DMS79 treated with DMSO at 0.1 percent for 48 hours (cell line): ENCODE data around the gene CTNNA2.
A peak's percentile ranks its signal among the peaks of the same experiment; 100 is the strongest.
"Not testable (repeated sequence)": the region's sequence is repeated elsewhere in the genome, so short reads cannot be mapped to it uniquely, and the experiment has no call there.

Source experiments
- DNase-seq: peaks from one replicate; lab custom pipeline; 2025; lab: John Stamatoyannopoulos, UW

Gene CTNNA2

GRCh38 chr2:80149991-80150390 is 637.1 kb downstream of the CTNNA2 start:
- no peak for DNase-seq

- DNase-seq, result no peak
Observed at GRCh38 chr2:80151248-80151647, 638.4 kb downstream of the CTNNA2 start.

GRCh38 chr2:80151651-80152050 is 638.8 kb downstream of the CTNNA2 start:
- no peak for DNase-seq

GRCh38 chr2:80153151-80153550 is 640.3 kb downstream of the CTNNA2 start:
- DNase-seq, result no peak

- DNase-seq, result no peak
Observed at GRCh38 chr2:80153768-80154167, 640.9 kb downstream of the CTNNA2 start.

GRCh38 chr2:80154231-80154915 is 641.5 kb downstream of the CTNNA2 start:
- DNase-seq, result no peak

- DNase-seq, result no peak
Observed at GRCh38 chr2:80164375-80164774, 651.5 kb downstream of the CTNNA2 start.

GRCh38 chr2:80166483-80167171 is 653.8 kb downstream of the CTNNA2 start:
- no peak for DNase-seq

- DNase-seq, result no peak
Observed at GRCh38 chr2:80167284-80167808, 654.5 kb downstream of the CTNNA2 start.

- no peak for DNase-seq
Observed at GRCh38 chr2:80168037-80168436, 655.2 kb downstream of the CTNNA2 start.

- DNase-seq, result no peak
Observed at GRCh38 chr2:80168801-80169200, 656.0 kb downstream of the CTNNA2 start.

- DNase-seq, result peak; percentile 26
Observed at GRCh38 chr2:80169811-80170594, 657.2 kb downstream of the CTNNA2 start.

GRCh38 chr2:80185091-80185490 is 672.2 kb downstream of the CTNNA2 start:
- no peak for DNase-seq

- no peak for DNase-seq
Observed at GRCh38 chr2:80186262-80186661, 673.4 kb downstream of the CTNNA2 start.

- no peak for DNase-seq
Observed at GRCh38 chr2:80187156-80187555, 674.3 kb downstream of the CTNNA2 start.

- DNase-seq, result no peak
Observed at GRCh38 chr2:80190166-80190565, 677.3 kb downstream of the CTNNA2 start.

GRCh38 chr2:80193566-80193965 is 680.7 kb downstream of the CTNNA2 start:
- no peak for DNase-seq

- no peak for DNase-seq
Observed at GRCh38 chr2:80195034-80195433, 682.2 kb downstream of the CTNNA2 start.

- DNase-seq, result no peak
Observed at GRCh38 chr2:80198042-80198441, 685.2 kb downstream of the CTNNA2 start.

GRCh38 chr2:80199504-80199903 is 686.7 kb downstream of the CTNNA2 start:
- DNase-seq, result no peak

GRCh38 chr2:80203929-80204328 is 691.1 kb downstream of the CTNNA2 start:
- not testable (repeated sequence) for DNase-seq

- no peak for DNase-seq
Observed at GRCh38 chr2:80205498-80205897, 692.6 kb downstream of the CTNNA2 start.

- DNase-seq, result no peak
Observed at GRCh38 chr2:80209458-80209857, 696.6 kb downstream of the CTNNA2 start.
